PC-9 (cell line): Measurements from ENCODE around the gene SMAD9.
"Not testable (repeated sequence)": the region's sequence is repeated elsewhere in the genome, so short reads cannot be mapped to it uniquely, and the experiment has no call there.

ENCODE experiments used
- CTCF ChIP-seq: fragments of 200-600 bp; sonication (generic); conservative IDR thresholded peaks from 2 replicates; pipeline ENCODE4 v1.6.1; 2017; ENCODE audit warnings: mixed run types, antibody characterized with exemption, mild to moderate bottlenecking, moderate library complexity
- EZH2 ChIP-seq: fragments of 200-600 bp; sonication (generic); IDR thresholded peaks from 2 replicates; pipeline ENCODE4 v1.8.0; 2017; ENCODE audit warnings: antibody characterized with exemption, low read depth

- not testable (repeated sequence) for TF ChIP-seq CTCF, EZH2
Measured at GRCh38 chr13:36883392-36883791, 36.6 kb downstream of the SMAD9 start.
